GM08714 (cell line): ENCODE results near the gene SBK3.
"Not testable (repeated sequence)": the region's sequence is repeated elsewhere in the genome, so short reads cannot be mapped to it uniquely, and the experiment has no call there.

ENCODE experiments used
- H3K4me3 ChIP-seq: fragments of 200-500 bp; sonication (Bioruptor generic); 2 replicates; pipeline ENCODE4 v1.5.1; 2014; ENCODE audit warnings: mild to moderate bottlenecking, low read length, inconsistent platforms
- ZNF274 ChIP-seq: IDR thresholded peaks from 2 replicates; pipeline ENCODE4 v1.6.1; 2012; ENCODE audit warnings: mild to moderate bottlenecking, low read depth, low read length

The SBK3 gene

GRCh38 chr19:55500368-55500952 lies 44.9 kb downstream of the SBK3 start:
- H3K4me3 ChIP-seq: no peak overlapping the region
- no peak for TF ChIP-seq ZNF274

DNA sequence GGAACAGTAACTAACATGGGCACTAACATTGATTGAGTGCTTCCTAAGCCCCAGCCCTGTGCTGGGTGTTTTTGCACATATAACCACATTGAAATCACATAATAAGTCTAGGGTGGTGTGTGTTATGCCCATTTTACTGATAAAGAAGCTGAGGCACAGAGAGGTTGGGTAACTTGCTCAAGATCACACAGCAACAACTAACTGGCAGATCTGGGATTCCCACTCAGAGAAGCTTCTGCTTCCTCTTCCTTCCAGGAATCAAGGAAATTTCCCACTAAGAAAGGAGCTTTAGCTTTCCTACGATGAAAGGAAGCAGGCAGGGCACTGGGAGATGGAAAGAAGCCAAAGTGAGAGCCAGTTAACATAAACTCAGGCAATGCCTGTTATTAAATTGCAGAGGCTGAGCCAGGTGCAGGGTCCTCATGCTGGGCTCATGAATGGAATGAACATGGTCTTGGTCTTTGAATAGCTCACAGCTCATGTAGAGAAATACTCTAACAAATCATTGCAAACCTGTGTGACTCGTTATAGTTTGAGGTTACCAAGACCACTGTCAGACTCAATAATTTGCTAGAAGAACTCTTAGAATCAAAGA lies 47.0 kb downstream of the SBK3 start:
- TF ChIP-seq ZNF274: no peak
- no peak overlapping the region for H3K4me3 ChIP-seq

GRCh38 chr19:55497763-55498162 lies 47.6 kb downstream of the SBK3 start:
- no peak overlapping the region for H3K4me3 ChIP-seq
- TF ChIP-seq ZNF274: no peak

- H3K4me3 ChIP-seq: not testable (repeated sequence)
Observed at GRCh38 chr19:55496820-55497219, 48.5 kb downstream of the SBK3 start.

GRCh38 chr19:55495646-55496349 lies 49.5 kb downstream of the SBK3 start:
- H3K4me3 ChIP-seq: no peak overlapping the region
- no peak for TF ChIP-seq ZNF274

GRCh38 chr19:55494172-55494761 lies 51.1 kb downstream of the SBK3 start:
- TF ChIP-seq ZNF274: no peak
- no peak overlapping the region for H3K4me3 ChIP-seq

- TF ChIP-seq ZNF274: no peak
Observed at GRCh38 chr19:55493645-55494171, 51.6 kb downstream of the SBK3 start.

DNA sequence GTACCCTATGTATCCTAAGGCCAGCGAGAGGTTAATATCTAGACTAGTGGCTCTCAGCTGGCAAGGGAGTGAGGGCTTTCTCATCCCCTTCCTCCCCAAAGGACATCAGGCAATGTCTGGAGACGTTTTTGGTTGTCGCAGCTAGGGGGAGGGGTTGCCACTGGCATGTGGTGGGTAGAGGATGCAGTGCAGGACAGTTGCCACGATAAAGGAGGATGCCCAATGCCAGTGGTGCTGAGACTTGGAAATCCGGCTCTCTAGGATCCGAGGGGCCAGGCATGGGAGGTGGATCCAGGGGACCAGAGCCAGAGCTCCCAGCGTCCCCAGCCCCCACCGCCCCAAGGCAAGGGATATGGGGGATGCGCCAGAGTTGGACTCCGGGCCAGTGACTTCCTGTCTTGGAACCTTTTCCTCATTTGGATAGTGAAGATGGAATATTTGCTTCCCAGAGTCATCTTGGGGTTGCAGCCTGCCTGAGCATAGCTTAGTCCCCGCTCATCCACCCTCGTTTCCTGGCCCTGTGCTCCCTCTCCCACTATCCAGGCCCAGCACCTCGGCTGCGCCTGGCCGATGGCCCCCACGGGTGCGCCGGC lies 52.2 kb downstream of the SBK3 start:
- TF ChIP-seq ZNF274: no peak
- H3K4me3 ChIP-seq: no peak overlapping the region

More at GRCh38 chr19:55493645-55494171, 51.6 kb downstream of the SBK3 start:
- H3K4me3 ChIP-seq: no peak overlapping the region

DNA sequence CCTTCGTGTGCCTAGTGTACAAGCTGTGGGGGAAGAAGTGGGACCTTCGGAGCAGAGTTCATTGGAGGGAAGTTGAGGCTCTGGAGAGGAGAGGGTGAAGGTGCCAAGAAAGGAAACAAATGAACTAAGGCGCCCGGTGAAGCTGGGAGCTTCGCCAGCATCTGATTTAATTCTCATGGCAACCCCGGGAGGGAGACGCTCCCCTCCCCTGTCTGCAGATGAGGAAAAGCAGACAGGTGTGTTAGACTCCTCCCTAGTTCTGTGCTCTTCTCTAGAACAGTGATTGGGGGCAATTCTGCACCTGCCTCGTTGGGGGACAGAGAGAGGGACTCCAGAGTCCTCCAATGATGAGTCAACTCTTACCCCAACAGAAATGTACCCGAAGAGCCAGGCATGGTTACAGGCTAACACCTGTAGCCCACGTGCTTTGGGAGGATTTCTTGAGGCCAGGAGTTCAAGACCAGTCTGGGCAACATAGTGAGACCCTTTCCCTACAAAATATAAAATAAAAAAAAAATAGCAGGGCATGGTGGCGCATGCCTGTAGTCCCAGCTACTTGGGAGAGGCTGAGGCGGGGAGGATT lies 52.9 kb downstream of the SBK3 start:
- H3K4me3 ChIP-seq: no peak overlapping the region
- TF ChIP-seq ZNF274: no peak

- no peak overlapping the region for H3K4me3 ChIP-seq
- no peak for TF ChIP-seq ZNF274
Observed at GRCh38 chr19:55491546-55492360, 53.6 kb downstream of the SBK3 start.
